Measurements from ENCODE around the gene SFTA2. TPM values are rescaled to one million over a fixed set of nuclear protein-coding genes. Genes with fewer than 3 reads are reported as not detected.

SFTA2 gene
- total RNA-seq, 1 experiment from 2014 or later: not detected

DNA sequence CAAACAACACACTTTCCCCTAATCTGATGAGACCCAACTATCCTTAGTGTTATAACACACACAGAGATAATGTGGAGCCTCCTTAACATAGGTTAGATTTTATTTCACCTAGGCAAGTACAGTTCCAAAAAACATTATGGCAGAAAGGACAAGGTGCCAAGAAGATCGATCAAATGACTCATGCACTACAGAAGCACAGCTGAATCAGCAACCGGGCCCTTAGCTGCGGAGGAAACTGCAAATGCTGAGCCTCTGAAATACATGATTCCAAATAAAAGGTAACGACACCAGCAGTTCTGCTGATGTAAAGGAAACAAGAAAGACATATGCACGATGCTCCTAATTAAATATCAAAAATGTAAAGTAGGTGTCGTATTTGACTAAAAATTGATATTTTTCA, 31.7 kb upstream of the SFTA2 start:
- Histone ChIP-seq H3K4me3 (ENCODE audit: low read depth, low read length, poor library complexity, severe bottlenecking) (no peak overlapping the region), H3K36me3 (ENCODE audit: insufficient read depth, low read length, poor library complexity, severe bottlenecking) (no peaks in the 10 kb centered on the region), H3K4me1 (ENCODE audit: insufficient read depth, low read length, poor library complexity, severe bottlenecking) (peaks cover 10% of the 10 kb centered on the region), H3K27me3 (replicated peaks; ENCODE audit: insufficient read depth, low read depth, low read length, poor library complexity) (no peaks in the 10 kb centered on the region), H3K9me3 (ENCODE audit: low read depth, low read length, poor library complexity, severe bottlenecking) (no peaks in the 10 kb centered on the region), H3K27ac (ENCODE audit: low read depth, low read length, poor library complexity, severe bottlenecking) (no peak overlapping the region)
- intact Hi-C loops (cut with micrococcal nuclease; ENCODE audit: unreplicated experiment): no loop called here
- DNase-seq (ENCODE audit: low spot score): no peak
- ChIA-PET POLR2A (ENCODE audit: low non-redundant PET) (no interaction called here), CTCF (no interaction called here)
- TF ChIP-seq CTCF (conservative IDR thresholded peaks at IDR 0.05; ENCODE audit: low read depth, low read length) (no peak), EZH2 (IDR thresholded peaks at IDR 0.05; ENCODE audit: borderline replicate concordance, low read depth, low read length, poor library complexity, severe bottlenecking) (no peak)
- no TSS peak for BruUV-seq (replicated peaks)

- no TSS peak for BruUV-seq (replicated peaks)
- no peaks in the 10 kb centered on the region for H3K9me3 ChIP-seq (ENCODE audit: low read depth, low read length, poor library complexity, severe bottlenecking)
- no peaks in the 10 kb centered on the region for H3K27me3 ChIP-seq (replicated peaks; ENCODE audit: insufficient read depth, low read depth, low read length, poor library complexity)
- H3K4me3 ChIP-seq (ENCODE audit: low read depth, low read length, poor library complexity, severe bottlenecking): no peak overlapping the region
- ChIA-PET CTCF (no interaction called here), POLR2A (ENCODE audit: low non-redundant PET) (no interaction called here)
- no peak overlapping the region for H3K27ac ChIP-seq (ENCODE audit: low read depth, low read length, poor library complexity, severe bottlenecking)
- TF ChIP-seq CTCF (conservative IDR thresholded peaks at IDR 0.05; ENCODE audit: low read depth, low read length) (no peak), EZH2 (IDR thresholded peaks at IDR 0.05; ENCODE audit: borderline replicate concordance, low read depth, low read length, poor library complexity, severe bottlenecking) (no peak)
- H3K4me1 ChIP-seq (ENCODE audit: insufficient read depth, low read length, poor library complexity, severe bottlenecking): peaks cover 10% of the 10 kb centered on the region
- intact Hi-C loops (cut with micrococcal nuclease; ENCODE audit: unreplicated experiment): no loop called here
- no peak for DNase-seq (ENCODE audit: low spot score)
- no peaks in the 10 kb centered on the region for H3K36me3 ChIP-seq (ENCODE audit: insufficient read depth, low read length, poor library complexity, severe bottlenecking)
Measured at GRCh38 chr6:30962716-30963115, 30.7 kb upstream of the SFTA2 start.

DNA sequence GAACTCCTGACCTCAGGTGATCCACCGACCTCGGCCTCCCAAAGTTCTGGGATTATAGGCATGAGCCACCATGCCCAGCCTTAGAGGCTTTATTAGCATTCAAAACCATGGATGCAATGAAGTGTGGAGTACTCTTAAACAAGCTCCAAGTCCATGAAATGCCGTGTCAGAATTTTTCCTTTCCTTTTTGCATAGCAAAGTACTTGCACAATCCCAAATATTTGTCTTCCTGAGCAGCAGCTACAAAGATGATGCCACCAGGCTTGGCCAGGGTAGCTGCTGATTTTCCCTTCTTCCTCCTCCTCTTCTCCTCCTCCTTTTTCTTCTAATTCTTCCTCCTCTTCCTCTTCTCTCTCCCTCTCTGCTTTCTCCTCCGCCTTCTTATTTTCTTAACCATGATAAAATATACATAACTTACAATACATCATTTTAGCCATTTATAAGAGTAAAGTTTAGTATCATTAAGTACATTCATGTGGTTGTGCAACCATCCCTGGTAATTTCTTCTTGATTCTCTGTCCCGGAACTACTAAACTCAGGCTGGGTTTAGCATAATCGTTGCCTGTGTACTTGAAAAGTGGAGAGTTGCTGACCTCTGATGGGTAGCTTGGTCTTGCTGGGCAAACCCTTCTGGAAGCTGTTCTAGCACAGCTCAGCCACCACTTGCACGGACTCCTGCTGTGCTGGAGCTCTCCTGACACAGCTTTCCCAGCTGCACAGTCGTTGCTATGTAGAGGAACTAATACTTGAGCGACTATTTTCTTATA, 29.1 kb upstream of the SFTA2 start:
- no peaks in the 10 kb centered on the region for H3K27me3 ChIP-seq (replicated peaks; ENCODE audit: insufficient read depth, low read depth, low read length, poor library complexity)
- intact Hi-C loops (cut with micrococcal nuclease; ENCODE audit: unreplicated experiment): no loop called here
- POLR2A ChIA-PET (ENCODE audit: low non-redundant PET): no interaction called here
- no TSS peak for BruUV-seq (replicated peaks)
- no peak overlapping the region for H3K4me3 ChIP-seq (ENCODE audit: low read depth, low read length, poor library complexity, severe bottlenecking)
- peak; percentile 27 for DNase-seq (ENCODE audit: low spot score)
- H3K36me3 ChIP-seq (ENCODE audit: insufficient read depth, low read length, poor library complexity, severe bottlenecking): no peaks in the 10 kb centered on the region
- TF ChIP-seq EZH2 (IDR thresholded peaks at IDR 0.05; ENCODE audit: borderline replicate concordance, low read depth, low read length, poor library complexity, severe bottlenecking) (no peak), CTCF (conservative IDR thresholded peaks at IDR 0.05; ENCODE audit: low read depth, low read length) (no peak)
- H3K9me3 ChIP-seq (ENCODE audit: low read depth, low read length, poor library complexity, severe bottlenecking): no peaks in the 10 kb centered on the region
- no peak overlapping the region for H3K27ac ChIP-seq (ENCODE audit: low read depth, low read length, poor library complexity, severe bottlenecking)
- peaks cover 18% of the 10 kb centered on the region for H3K4me1 ChIP-seq (ENCODE audit: insufficient read depth, low read length, poor library complexity, severe bottlenecking)
- CTCF ChIA-PET: interaction anchor here (0.6 kb wide), 1 partner anchor 134 kb away, joined by 4 read pairs; no protein-coding TSS in a partner anchor

Data from A673 (cell line).